Lower leg skin (tissue), 4 donors: ENCODE results near the gene HLA-DMA. TPM values are rescaled to one million over a fixed set of nuclear protein-coding genes. Genes with fewer than 3 reads are reported as not detected.

ENCODE experiments used
- DNase-seq, 2 donors: peaks; one replicate each; pipeline ENCODE4 v3.0.0-alpha.2; 2019; ENCODE audit warnings: low spot score in 2 of 2
- H3K4me3 ChIP-seq: fragments of 200-600 bp; sonication (generic); 2 replicates; pipeline ENCODE4 v1.5.1; 2017; ENCODE audit warnings: mild to moderate bottlenecking, low read depth; ENCODE audit not compliant: poor library complexity, severe bottlenecking
- POLR2A ChIP-seq, 2 donors: fragments of 450-650 bp; IDR thresholded peaks; one replicate each; pipeline ENCODE4 v1.6.1; 2016 to 2017; ENCODE audit warnings: antibody characterized with exemption in 2 of 2, mild to moderate bottlenecking in 1 of 2, moderate library complexity in 1 of 2
- WGBS, 2 donors: methylation state at CpG; one replicate each; pipeline ENCODE4 v1.1.5; 2018; 5-methylcytosine and 5-hydroxymethylcytosine counted together
- intact Hi-C: fragments of 100-400 bp; cut with DNase I; formaldehyde crosslinking; loops from one replicate; pipeline ENCODE4 v1.15.0; 2023; ENCODE audit warnings: low total_unique reads
- total RNA-seq, 4 donors: library from RNA; depleted of rRNA; stranded (reverse); fragments of >200 nt; gene quantifications; one replicate each; pipeline ENCODE4 v1.1.0, GENCODE V29; 2016
- TF ChIP-seq, protein P1 (sequence below), 3 donors: fragments of 450-650 bp; IDR thresholded peaks; one replicate each; pipeline ENCODE4 v1.5.1; 2016; ENCODE audit warnings: antibody characterized with exemption in 3 of 3, mild to moderate bottlenecking in 3 of 3, moderate library complexity in 2 of 3

HLA-DMA gene
- total RNA-seq, 4 donors from 2014 or later, result 11.5 to 33.4 (median 22.4) TPM

- TF ChIP-seq, protein P1, sequence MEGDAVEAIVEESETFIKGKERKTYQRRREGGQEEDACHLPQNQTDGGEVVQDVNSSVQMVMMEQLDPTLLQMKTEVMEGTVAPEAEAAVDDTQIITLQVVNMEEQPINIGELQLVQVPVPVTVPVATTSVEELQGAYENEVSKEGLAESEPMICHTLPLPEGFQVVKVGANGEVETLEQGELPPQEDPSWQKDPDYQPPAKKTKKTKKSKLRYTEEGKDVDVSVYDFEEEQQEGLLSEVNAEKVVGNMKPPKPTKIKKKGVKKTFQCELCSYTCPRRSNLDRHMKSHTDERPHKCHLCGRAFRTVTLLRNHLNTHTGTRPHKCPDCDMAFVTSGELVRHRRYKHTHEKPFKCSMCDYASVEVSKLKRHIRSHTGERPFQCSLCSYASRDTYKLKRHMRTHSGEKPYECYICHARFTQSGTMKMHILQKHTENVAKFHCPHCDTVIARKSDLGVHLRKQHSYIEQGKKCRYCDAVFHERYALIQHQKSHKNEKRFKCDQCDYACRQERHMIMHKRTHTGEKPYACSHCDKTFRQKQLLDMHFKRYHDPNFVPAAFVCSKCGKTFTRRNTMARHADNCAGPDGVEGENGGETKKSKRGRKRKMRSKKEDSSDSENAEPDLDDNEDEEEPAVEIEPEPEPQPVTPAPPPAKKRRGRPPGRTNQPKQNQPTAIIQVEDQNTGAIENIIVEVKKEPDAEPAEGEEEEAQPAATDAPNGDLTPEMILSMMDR (IDR thresholded peaks at IDR 0.05), result no peak
- no peak for TF ChIP-seq POLR2A (IDR thresholded peaks at IDR 0.05)
- intact Hi-C loops, result no loop called here
- no peak for DNase-seq
- no peak overlapping the region for H3K4me3 ChIP-seq
- 74 to 77% methylated on average over 1 of the region's 1 CpG for WGBS, 2 donors
Observed at GRCh38 chr6:32963866-32964265, 11.0 kb upstream of the HLA-DMA start.

- intact Hi-C loops, result no loop called here
- no peak for DNase-seq
- no peak for TF ChIP-seq POLR2A (IDR thresholded peaks at IDR 0.05)
- TF ChIP-seq, protein P1 (IDR thresholded peaks at IDR 0.05), result no peak
- 17 to 25% methylated on average over 1 of the region's 1 CpG for WGBS, 2 donors
- H3K4me3 ChIP-seq, result no peak overlapping the region
Observed at GRCh38 chr6:32962213-32962826, 9.4 kb upstream of the HLA-DMA start.

DNA sequence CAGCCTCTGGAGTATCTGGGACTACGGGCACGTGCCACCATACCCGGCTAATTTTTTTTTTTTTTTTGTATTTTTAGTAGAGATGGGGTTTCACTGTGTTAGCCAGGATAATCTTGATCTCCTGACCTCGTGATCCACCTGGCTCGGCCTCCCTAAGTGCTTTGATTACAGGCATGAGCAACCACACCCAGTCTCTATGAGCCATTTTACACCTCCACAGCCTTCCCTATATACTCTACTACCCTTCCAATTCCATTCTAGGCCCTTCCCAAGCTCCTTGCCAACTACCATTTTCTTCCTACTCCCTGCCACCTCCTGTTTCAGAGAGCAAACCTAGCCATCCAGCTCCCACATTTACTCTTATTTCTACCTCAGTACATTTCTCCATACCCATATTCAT lies 7.7 kb upstream of the HLA-DMA start:
- 85 to 93% methylated on average over 5 of the region's 5 CpGs for WGBS, 2 donors
- intact Hi-C loops, result no loop called here
- H3K4me3 ChIP-seq, result no peak overlapping the region
- TF ChIP-seq, protein P1 (IDR thresholded peaks at IDR 0.05), result no peak
- no peak for TF ChIP-seq POLR2A (IDR thresholded peaks at IDR 0.05)
- no peak for DNase-seq

DNA sequence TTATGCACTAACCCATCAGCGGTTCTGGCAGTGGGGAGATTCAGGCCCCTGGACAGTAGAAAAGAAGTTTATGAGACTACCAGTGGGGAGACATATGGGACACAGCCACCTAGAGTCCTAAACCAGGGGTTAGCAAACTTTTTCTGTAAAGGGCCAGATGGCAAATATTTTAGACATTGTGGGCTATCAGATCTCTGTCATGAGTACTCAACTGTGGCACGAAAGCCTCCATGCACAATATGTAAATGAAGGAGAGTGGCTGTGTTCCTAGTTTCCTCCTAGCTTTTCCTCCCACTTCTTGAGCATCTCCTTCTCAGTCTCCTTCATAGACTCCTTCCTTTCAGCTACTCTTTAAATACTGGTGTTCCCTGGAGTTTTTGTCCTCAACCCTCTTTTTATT lies 3.3 kb upstream of the HLA-DMA start:
- TF ChIP-seq, protein P1 (IDR thresholded peaks at IDR 0.05), result no peak
- TF ChIP-seq POLR2A (IDR thresholded peaks at IDR 0.05), result no peak
- no peak for DNase-seq
- WGBS, 2 donors, result 81 to 87% methylated on average over 2 of the region's 2 CpGs
- no peak overlapping the region for H3K4me3 ChIP-seq
- intact Hi-C loops, result no loop called here

DNA sequence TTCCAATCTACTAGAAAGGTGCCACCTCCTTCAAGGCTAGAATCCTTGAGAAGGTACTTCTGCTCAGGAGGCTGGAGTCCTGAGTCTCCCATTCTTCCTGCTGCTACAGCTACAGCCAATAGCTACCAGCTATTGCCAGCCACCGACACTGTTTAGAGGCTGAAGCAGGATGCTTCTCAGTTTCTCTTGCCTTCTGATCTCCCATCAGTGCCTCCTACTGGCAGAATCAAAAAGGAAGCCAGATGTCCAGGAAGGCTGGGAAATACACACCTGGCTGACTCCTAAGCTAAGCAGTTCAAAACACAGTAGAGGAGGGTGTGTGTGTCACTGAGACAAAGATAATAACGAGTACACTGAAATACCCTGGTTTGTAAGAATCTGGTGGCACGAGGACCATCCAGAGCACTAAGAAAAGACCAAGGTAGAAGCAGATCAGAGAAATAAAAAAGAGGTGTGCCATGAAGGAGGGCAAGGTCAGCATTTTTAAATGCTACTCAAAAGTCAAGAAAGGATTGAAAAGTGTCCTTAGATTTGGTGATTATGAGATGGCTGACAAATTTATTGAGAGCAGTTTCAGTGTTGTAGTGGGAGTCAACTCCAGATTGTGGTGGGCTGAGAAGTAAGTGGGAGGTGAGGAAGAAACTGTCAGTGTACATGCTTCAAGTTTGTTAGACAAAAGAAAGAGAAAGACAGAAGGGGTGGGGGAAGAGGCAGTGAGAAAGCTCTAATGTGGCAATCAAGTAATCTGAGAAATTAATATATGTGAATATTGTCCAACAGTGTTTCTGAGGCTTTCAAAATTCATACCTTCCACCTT lies 2.3 kb upstream of the HLA-DMA start:
- TF ChIP-seq, protein P1 (IDR thresholded peaks at IDR 0.05), result no peak
- no peak for TF ChIP-seq POLR2A (IDR thresholded peaks at IDR 0.05)
- no peak overlapping the region for H3K4me3 ChIP-seq
- no peak for DNase-seq
- WGBS, 2 donors, result 43 to 45% methylated on average over 3 of the region's 3 CpGs
- intact Hi-C loops, result no loop called here
